Vagina (tissue), 2 donors: ENCODE data around the gene ARMH2. TPM values are rescaled to one million over a fixed set of nuclear protein-coding genes. Genes with fewer than 3 reads are reported as not detected.

Experiments used
- DNase-seq, 2 donors: peaks; one replicate each; pipeline ENCODE4 v3.0.0-alpha.2; 2017; ENCODE audit errors: extremely low spot score in 2 of 2
- H3K27ac ChIP-seq: fragments of 200-600 bp; sonication (generic); one replicate; pipeline ENCODE4 v1.5.1; 2019
- H3K27me3 ChIP-seq: fragments of 200-600 bp; sonication (generic); one replicate; pipeline ENCODE4 v1.5.1; 2019
- H3K36me3 ChIP-seq, 2 donors: fragments of 200-600 bp; sonication (generic); one replicate each; pipeline ENCODE4 v1.5.1; 2017 to 2019
- H3K4me1 ChIP-seq: fragments of 200-600 bp; sonication (generic); one replicate; pipeline ENCODE4 v1.5.1; 2019
- H3K4me3 ChIP-seq, 2 donors: fragments of 200-600 bp; sonication (generic); 1 replicate in 1 of 2; 2 replicates in 1 of 2; pipeline ENCODE4 v1.5.1; 2016 to 2019
- H3K9me3 ChIP-seq: fragments of 200-600 bp; sonication (generic); one replicate; pipeline ENCODE4 v1.5.1; 2019
- POLR2A ChIP-seq, 2 donors: fragments of 450-650 bp; IDR thresholded peaks; one replicate each; pipeline ENCODE4 v1.6.1; 2017; ENCODE audit warnings: antibody characterized with exemption in 2 of 2, mild to moderate bottlenecking in 2 of 2, moderate library complexity in 2 of 2
- POLR2AphosphoS5 ChIP-seq, 2 donors: sonication (generic); formaldehyde crosslinking; IDR thresholded peaks; one replicate each; pipeline ENCODE4 v1.9.0; 2017; ENCODE audit warnings: antibody characterized with exemption in 2 of 2, mild to moderate bottlenecking in 2 of 2, low read depth in 1 of 2; ENCODE audit not compliant: insufficient read depth in 1 of 2
- intact Hi-C: fragments of 100-400 bp; cut with DNase I; formaldehyde crosslinking; loops from one replicate; pipeline ENCODE4 v1.15.1; 2023
- total RNA-seq: library from RNA; depleted of rRNA; stranded (reverse); fragments of >200 nt; gene quantifications from one replicate; pipeline ENCODE4 v1.2.3, GENCODE V29; 2016
- TF ChIP-seq, protein P1 (sequence below), 3 experiments: fragments of 450-650 bp in 2 of 3; fragments of 200-600 bp in 1 of 3; sonication (generic) in 1 of 3; IDR thresholded peaks; one replicate each; pipeline ENCODE4 v1.5.1; 2017 to 2019; ENCODE audit warnings: antibody characterized with exemption in 3 of 3, mild to moderate bottlenecking in 2 of 3, moderate library complexity in 2 of 3

ARMH2 gene
- total RNA-seq, 1 donor from 2014 or later: not detected

DNA sequence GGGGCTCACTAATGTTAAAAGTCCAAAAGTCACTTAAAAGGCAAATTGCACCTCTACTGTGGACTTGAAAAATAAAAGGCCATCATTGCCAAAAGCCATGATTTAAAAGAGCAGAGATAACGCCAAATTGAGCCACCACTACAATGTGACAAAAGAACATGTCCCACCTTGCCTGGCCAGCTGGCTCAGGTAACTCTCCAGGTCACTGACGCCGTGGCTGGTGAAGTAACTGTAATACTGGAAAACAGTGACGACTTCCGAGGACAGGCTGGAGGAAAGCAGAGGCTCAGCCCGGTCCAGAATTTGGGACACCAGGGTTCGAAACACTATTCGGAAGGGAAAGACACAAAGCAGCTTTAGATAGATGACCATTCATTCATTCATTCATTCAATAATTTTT lies 29.3 kb upstream of the ARMH2 start:
- no peak overlapping the region for H3K27ac ChIP-seq
- intact Hi-C loops: no loop called here
- H3K4me3 ChIP-seq: no peak overlapping the region
- H3K9me3 ChIP-seq: no peaks in the 10 kb centered on the region
- DNase-seq: no peak
- H3K4me1 ChIP-seq: peaks cover 20% of the 10 kb centered on the region
- no peaks in the 10 kb centered on the region for H3K27me3 ChIP-seq
- TF ChIP-seq POLR2AphosphoS5 (IDR thresholded peaks at IDR 0.05; ENCODE audit: insufficient read depth in 1 of 2, low read depth in 1 of 2): no peak
- H3K36me3 ChIP-seq: peaks cover 0 to 25% of the 10 kb centered on the region in 2 donors

DNA sequence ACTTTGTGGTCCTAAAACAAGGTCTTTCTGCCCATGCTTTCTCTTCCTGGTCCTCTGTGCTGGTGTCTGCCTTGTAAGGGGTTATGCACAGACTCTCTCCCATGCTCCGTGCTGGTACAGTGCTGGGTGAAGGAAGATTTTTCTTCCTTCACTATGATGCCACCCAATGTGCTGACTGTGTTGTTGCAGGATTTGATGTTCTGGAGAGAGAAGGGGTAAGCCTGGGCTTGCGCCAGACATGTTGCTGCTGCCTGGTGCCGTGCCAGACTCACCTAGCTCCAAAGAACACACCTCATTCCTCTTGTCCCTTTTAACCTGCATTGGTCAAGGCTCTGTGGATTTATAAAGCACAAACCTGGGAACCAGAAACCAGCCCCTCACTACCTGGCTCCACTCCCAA lies 28.4 kb upstream of the ARMH2 start:
- Histone ChIP-seq H3K27ac (no peak overlapping the region), H3K36me3 (peaks cover 0 to 25% of the 10 kb centered on the region in 2 donors), H3K4me1 (peaks cover 12% of the 10 kb centered on the region), H3K9me3 (no peaks in the 10 kb centered on the region), H3K27me3 (no peaks in the 10 kb centered on the region), H3K4me3 (no peak overlapping the region)
- TF ChIP-seq POLR2AphosphoS5 (IDR thresholded peaks at IDR 0.05; ENCODE audit: insufficient read depth in 1 of 2, low read depth in 1 of 2) (no peak), POLR2A (IDR thresholded peaks at IDR 0.05) (no peak)
- TF ChIP-seq, protein P1, sequence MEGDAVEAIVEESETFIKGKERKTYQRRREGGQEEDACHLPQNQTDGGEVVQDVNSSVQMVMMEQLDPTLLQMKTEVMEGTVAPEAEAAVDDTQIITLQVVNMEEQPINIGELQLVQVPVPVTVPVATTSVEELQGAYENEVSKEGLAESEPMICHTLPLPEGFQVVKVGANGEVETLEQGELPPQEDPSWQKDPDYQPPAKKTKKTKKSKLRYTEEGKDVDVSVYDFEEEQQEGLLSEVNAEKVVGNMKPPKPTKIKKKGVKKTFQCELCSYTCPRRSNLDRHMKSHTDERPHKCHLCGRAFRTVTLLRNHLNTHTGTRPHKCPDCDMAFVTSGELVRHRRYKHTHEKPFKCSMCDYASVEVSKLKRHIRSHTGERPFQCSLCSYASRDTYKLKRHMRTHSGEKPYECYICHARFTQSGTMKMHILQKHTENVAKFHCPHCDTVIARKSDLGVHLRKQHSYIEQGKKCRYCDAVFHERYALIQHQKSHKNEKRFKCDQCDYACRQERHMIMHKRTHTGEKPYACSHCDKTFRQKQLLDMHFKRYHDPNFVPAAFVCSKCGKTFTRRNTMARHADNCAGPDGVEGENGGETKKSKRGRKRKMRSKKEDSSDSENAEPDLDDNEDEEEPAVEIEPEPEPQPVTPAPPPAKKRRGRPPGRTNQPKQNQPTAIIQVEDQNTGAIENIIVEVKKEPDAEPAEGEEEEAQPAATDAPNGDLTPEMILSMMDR (IDR thresholded peaks at IDR 0.05): no peak
- no peak for DNase-seq
- intact Hi-C loops: no loop called here

DNA sequence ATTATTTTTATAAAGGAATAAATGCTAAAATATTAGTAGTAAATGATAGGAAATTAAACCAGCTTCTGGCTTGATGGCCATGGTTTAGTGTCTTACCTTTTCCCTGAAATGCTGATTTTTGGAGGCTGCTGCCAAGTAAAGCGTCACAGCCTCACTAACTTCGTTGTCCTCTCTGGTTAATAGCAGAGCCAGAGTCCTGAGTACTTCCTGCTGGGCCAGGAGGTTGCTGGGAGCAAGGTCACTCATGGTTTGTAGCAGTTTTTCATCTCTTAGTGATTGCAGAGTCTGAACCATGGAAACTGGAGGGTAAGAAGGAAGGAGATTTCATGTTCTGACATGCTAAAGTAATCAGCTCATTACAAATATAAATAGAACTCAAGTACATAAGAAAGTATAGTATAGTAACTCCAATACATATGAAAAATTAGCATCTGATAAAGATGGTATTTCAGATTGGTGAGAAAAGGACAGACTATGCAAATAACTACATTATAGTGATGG lies 26.5 kb upstream of the ARMH2 start:
- TF ChIP-seq, protein P1 (IDR thresholded peaks at IDR 0.05): no peak
- no peak for TF ChIP-seq POLR2AphosphoS5 (IDR thresholded peaks at IDR 0.05; ENCODE audit: insufficient read depth in 1 of 2, low read depth in 1 of 2)
- TF ChIP-seq POLR2A (IDR thresholded peaks at IDR 0.05): no peak

DNA sequence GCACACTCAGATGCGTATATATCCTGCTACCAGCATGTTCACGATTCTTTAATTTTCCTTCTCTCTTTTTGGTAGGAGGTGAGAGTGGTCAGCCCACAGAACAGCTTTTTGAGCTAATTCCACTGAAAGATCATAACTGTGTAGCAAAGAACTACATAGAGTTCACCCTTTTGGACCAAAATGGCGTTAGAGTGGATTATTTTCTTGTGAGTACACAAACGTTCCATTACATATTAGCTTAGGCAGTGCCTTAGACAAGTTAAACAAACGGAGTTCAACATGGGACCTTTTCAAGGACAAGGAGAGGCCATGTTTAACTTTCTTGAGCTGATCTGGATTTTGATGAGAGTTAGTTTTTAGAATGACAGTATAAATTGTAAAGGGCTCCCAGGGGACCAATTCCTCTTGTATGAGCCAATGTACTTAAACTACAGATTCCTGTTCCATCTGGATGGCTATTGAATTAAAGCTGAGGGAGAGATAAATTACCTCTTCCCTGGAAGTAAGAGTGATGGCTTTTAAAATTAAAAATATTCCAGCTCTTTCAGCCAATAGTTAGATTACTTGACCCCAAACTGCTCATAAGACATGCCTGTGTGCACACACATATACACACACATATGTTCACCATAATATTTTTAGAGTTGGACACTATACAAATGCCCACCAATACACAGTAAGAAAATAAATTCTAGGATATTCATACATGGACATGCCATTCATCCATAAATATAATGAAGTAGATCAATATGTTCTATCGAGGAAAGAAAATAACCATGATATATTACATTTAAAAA lies 25.6 kb upstream of the ARMH2 start:
- Histone ChIP-seq H3K27me3 (no peaks in the 10 kb centered on the region), H3K27ac (no peak overlapping the region), H3K9me3 (no peaks in the 10 kb centered on the region), H3K4me1 (no peaks in the 10 kb centered on the region), H3K4me3 (no peak overlapping the region), H3K36me3 (peaks cover 0 to 22% of the 10 kb centered on the region in 2 donors)
- DNase-seq: no peak
- intact Hi-C loops: no loop called here
- TF ChIP-seq POLR2AphosphoS5 (IDR thresholded peaks at IDR 0.05; ENCODE audit: insufficient read depth in 1 of 2, low read depth in 1 of 2): no peak
- TF ChIP-seq, protein P1 (IDR thresholded peaks at IDR 0.05): no peak
- TF ChIP-seq POLR2A (IDR thresholded peaks at IDR 0.05): no peak

More for the DNA sequence above, 26.5 kb upstream of the ARMH2 start:
- no peaks in the 10 kb centered on the region for H3K4me1 ChIP-seq
- H3K9me3 ChIP-seq: no peaks in the 10 kb centered on the region
- no peak for DNase-seq
- intact Hi-C loops: no loop called here
- peaks cover 0 to 25% of the 10 kb centered on the region in 2 donors for H3K36me3 ChIP-seq
- no peaks in the 10 kb centered on the region for H3K27me3 ChIP-seq
- no peak overlapping the region for H3K4me3 ChIP-seq
- H3K27ac ChIP-seq: no peak overlapping the region

DNA sequence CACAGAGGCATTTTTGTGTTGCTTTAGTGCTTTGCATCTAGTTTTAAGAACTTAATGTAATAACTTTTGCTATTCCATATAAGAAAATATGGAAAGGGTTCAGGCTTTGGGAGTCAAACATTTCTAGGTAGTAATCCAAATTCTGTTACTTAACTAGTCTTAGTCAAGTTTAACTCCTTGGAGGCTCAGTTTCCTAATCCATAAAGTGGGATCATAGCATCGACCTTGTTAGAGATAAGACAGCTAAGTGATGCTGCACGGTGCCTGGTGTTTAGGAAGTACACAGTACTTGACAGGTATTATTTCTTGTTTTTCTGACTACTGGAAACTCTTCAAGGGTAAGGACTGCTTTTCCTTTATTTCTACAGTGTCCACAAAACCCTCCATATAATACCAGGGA lies 24.5 kb upstream of the ARMH2 start:
- no peak overlapping the region for H3K4me3 ChIP-seq
- H3K27ac ChIP-seq: no peak overlapping the region
- H3K9me3 ChIP-seq: no peaks in the 10 kb centered on the region
- no peaks in the 10 kb centered on the region for H3K27me3 ChIP-seq
- intact Hi-C loops: no loop called here
- no peak for DNase-seq
- H3K4me1 ChIP-seq: no peaks in the 10 kb centered on the region
- TF ChIP-seq POLR2A (IDR thresholded peaks at IDR 0.05) (no peak), POLR2AphosphoS5 (IDR thresholded peaks at IDR 0.05; ENCODE audit: insufficient read depth in 1 of 2, low read depth in 1 of 2) (no peak)
- TF ChIP-seq, protein P1 (IDR thresholded peaks at IDR 0.05): no peak
- H3K36me3 ChIP-seq: peaks cover 0 to 18% of the 10 kb centered on the region in 2 donors
